Occipital lobe (tissue), 3 donors: ENCODE measurements around the gene UMAD1. TPM values are rescaled to one million over a fixed set of nuclear protein-coding genes. Genes with fewer than 3 reads are reported as not detected.

Source experiments
- DNase-seq: peaks from one replicate; lab custom pipeline; 2025; lab: John Stamatoyannopoulos, UW
- small RNA-seq: library from RNA; depleted of rRNA; stranded (forward); fragments of <200 nt; gene quantifications from one replicate; pipeline ENCODE3, GENCODE V24; 2014
- total RNA-seq: library from RNA; depleted of rRNA; stranded (reverse); fragments of >200 nt; gene quantifications from one replicate; pipeline ENCODE4 v1.2.3, GENCODE V29; 2014

Gene UMAD1
- total RNA-seq, 1 donor from 2014 or later = 10.9 TPM

GRCh38 chr7:7920056-7920455 lies 279.5 kb downstream of the UMAD1 start:
- DNase-seq = no peak

- no peak for DNase-seq
Measured at GRCh38 chr7:7920481-7920880, 279.9 kb downstream of the UMAD1 start.

GRCh38 chr7:7921830-7922229 lies 281.3 kb downstream of the UMAD1 start:
- DNase-seq = no peak

GRCh38 chr7:7922684-7923385 lies 282.3 kb downstream of the UMAD1 start:
- DNase-seq = no peak

- DNase-seq = no peak
Measured at GRCh38 chr7:7923818-7924217, 283.3 kb downstream of the UMAD1 start.

- no peak for DNase-seq
Measured at GRCh38 chr7:7924303-7924702, 283.8 kb downstream of the UMAD1 start.

Small RNA genes within 50 kb of the gene (small RNA-seq; reads per million reads assigned to genes)
- not detected for gene RNU6-534P

Other genes with a start within 250 kb of the UMAD1 start
- gene COL28A1, start 104.9 kb upstream of the UMAD1 start, total RNA-seq = 0.62 TPM
- 86.4 TPM for gene MIOS, start 73.9 kb upstream of the UMAD1 start, total RNA-seq
- 12.9 TPM for gene RPA3, start 77.9 kb downstream of the UMAD1 start, total RNA-seq